Measurements from ENCODE around the gene ADAM33.

DNA sequence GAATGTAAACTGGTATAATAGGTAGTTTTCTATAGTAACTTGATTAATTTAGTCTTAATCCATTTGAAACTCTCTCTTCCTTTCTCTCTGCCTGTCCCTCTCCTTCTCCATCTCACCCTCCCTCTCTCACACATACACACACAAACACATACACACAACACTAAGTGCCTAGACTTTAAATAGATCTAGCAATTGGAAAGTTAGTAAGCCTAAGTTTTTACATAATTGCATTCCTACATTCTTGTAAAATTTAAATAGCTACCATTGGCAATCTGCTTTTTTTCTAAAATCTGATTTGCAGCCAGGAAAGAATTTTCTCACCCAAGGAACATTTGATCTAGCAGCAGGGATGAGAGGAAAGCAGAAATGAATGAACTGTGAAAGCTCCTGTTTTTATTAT lies 34.3 kb downstream of the ADAM33 start:
- TF ChIP-seq POLR2A (IDR thresholded peaks at IDR 0.05; ENCODE audit: low read depth, low read length) = no peak
- TF ChIP-seq POLR2AphosphoS5 (IDR thresholded peaks at IDR 0.05; ENCODE audit: low read depth, low read length) = no peak
- no peak for TF ChIP-seq POU2F2 (IDR thresholded peaks at IDR 0.05; ENCODE audit: low read depth, low read length)
- TF ChIP-seq PAX5 (IDR thresholded peaks at IDR 0.05; ENCODE audit: insufficient read depth, low read length, severe bottlenecking) = no peak
- TF ChIP-seq TAF1 (IDR thresholded peaks at IDR 0.05; ENCODE audit: low read depth, low read length) = no peak
- no peak for TF ChIP-seq SPI1 (IDR thresholded peaks at IDR 0.05; ENCODE audit: low read depth, low read length)

Data from GM12891 (cell line).